NCI-H524 treated with DMSO at 0.1 percent for 48 hours (cell line): ENCODE measurements around the gene CDC42BPB.
"Not testable (repeated sequence)": the region's sequence is repeated elsewhere in the genome, so short reads cannot be mapped to it uniquely, and the experiment has no call there.

ENCODE experiments used
- DNase-seq: peaks from one replicate; lab custom pipeline; 2025; lab: John Stamatoyannopoulos, UW

CDC42BPB gene

DNA sequence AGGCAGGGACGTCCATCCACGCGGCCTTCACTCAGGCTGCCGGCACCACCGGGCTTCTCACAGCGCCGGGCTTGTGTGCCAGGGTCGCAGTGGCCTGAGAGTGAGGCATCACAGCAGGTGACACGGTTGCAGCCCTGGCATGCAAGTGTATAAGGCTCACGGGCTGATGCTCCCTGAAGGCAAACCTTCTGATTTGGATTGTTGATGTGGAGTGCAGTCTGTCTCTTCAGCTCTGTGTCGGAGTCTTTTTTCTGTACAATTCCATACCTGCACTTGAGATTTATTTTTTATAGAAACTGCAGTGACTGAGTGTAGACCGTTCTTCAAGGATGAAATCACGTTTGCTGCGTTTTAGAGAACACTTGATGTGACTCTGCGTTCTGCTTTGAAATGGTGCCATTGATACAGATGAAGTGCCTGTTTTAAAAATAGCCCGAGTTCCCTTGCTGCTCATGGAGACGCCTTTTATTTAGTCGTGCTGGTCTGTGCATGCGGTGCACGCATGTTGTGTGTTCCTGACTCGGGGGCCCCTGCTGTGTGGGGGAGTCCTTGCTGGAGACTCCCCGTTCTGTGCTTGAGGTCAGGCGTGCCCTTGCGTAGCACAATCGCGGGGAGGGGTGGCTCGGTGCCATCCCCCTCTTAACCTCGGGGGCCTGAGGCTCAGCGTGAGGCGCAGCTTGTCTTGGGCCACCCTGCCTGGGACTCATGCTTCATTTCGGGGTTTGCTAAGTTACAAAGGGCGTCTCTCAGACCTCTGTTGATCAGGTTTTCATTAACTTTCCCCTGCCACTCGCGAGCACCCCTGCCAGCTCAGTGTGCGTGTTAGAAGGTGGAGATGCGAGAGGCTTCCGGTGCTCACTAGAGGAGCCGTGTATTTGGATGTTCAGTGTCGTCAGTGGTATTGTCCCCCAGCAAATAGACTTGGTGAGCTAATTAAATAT lies 156.4 kb downstream of the CDC42BPB start:
- DNase-seq: no peak

DNA sequence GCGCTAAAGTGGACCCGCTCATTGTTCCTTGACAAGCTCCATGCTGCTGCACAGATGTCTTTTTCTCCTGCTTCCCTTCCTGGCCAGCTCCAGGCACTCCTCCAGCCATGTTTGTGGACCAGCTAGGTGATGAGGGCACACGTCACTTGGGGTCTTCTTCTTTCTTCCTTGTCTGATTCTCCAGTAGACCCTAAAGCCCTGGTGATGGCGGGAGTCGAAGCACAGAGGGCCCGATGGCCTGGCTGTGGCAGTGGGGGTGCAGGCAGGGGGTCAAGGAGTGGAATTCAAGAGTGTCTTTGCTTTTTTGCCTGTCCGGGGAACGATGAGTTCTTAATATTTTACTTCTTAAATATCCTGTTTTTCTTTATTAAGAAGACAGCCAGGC lies 157.8 kb downstream of the CDC42BPB start:
- no peak for DNase-seq

- DNase-seq: no peak
Observed at GRCh38 chr14:102898776-102899515, 158.4 kb downstream of the CDC42BPB start.

GRCh38 chr14:102898298-102898697 lies 159.1 kb downstream of the CDC42BPB start:
- DNase-seq: no peak

DNA sequence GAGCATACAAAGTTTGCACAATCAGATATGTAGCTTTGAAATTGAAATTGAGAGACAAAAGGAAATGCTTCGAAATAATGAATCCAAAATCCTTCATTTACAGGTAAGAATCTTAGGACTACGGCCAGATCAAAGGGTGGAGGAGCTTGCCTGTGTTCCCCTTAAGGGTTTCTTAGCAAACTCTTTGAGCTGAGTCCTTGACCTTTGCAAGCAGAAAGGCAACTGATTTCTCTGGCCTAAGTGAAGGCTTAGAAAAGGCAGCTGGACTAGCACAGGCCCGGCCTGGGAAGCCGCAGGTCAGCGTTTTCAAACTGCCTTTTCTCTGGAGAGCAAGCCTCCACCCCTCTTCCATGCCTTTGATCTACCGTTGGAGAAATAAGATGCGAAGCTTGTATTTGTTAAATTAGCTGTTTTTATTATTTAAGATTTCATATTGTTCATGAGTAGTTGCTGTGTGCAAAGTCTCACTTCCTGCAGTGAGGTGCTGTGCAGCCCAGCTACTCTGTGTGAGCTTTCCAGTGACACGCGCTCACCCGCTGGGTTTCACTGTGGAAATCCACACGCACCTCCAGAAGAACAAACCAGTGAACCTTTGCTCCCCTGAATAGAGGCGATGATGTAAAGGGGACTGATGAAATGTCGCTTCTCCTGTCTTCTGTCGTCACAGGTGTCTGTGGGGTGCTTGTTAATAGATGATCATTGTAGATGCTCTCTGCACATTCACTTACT lies 159.9 kb downstream of the CDC42BPB start:
- no peak for DNase-seq

- DNase-seq: not testable (repeated sequence)
Observed at GRCh38 chr14:102896735-102897134, 160.6 kb downstream of the CDC42BPB start.

- no peak for DNase-seq
Observed at GRCh38 chr14:102893452-102893851, 163.9 kb downstream of the CDC42BPB start.

DNA sequence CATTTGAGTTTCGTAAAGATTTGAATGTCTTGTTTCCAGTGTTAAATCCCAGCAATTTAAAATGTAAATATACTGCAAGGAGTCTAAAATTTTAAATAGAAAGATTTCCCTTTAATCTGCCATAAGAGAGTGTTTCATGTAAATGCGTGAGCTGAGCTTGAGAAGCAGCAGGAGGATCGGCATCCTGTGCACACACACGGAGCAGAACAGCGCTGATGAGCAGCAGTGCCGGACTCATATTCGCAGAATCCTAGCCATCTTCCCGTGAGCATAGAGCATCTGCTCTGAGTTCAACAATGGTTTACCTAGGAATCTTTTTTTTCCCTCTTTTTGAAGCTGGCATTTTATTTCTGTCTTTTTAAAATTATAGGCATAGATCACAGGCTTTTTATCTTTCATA lies 164.7 kb downstream of the CDC42BPB start:
- DNase-seq: no peak

DNA sequence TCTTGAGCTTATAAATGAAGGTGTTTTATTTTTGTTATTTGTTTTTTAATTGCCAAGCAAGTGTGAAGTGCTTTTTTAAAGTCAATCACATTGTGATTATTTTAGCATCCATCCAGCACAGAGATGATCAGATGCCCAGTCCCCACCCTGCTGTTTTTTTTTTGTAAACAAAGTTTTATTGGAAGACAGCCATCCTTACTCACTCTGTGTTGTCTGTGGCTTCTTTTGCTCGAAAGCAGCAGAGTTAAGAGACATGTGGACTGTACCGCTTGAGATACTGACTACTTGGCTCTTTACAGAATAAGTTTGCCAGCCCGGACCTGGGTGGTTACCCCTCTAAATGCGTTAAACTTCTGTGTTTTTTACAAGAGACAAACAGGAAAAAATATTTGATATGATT lies 165.8 kb downstream of the CDC42BPB start:
- no peak for DNase-seq

- DNase-seq: no peak
Observed at GRCh38 chr14:102891111-102891510, 166.2 kb downstream of the CDC42BPB start.

GRCh38 chr14:102889615-102890014 lies 167.7 kb downstream of the CDC42BPB start:
- DNase-seq: no peak

GRCh38 chr14:102888748-102889147 lies 168.6 kb downstream of the CDC42BPB start:
- no peak for DNase-seq

DNA sequence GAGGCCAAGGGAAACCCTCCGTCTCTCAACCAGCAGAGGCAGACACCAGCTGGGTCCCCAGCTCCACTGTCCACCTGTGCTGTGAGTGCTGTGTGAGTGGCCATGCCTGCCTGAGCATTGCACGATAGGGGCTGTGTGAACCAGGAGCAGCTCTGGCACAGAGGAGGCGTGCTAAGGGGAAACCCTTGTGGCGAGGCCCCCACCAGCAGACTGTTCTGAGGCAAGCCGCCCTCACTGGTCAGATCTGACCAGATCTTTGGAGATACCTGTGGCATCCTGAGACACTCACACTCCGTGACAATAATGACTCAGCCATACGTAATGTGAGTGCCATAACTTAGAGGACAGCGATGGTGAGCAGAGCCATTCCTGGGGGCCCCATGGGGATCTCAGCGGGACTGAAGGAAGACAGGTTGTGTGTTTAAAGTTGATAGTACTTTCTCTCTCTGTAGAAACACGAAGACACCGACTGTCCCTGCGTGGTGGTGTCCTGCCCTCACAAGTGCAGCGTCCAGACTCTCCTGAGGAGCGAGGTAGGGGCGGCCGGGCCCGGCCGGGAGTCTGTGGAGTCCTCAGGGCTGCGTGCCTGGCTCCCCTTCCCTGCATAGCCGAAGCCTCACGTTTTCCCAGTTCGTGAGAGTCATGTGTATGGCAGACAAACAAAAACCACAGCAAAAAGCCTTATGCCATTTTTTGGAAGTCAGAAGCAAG lies 171.5 kb downstream of the CDC42BPB start:
- no peak for DNase-seq

GRCh38 chr14:102883554-102883953 lies 173.8 kb downstream of the CDC42BPB start:
- no peak for DNase-seq

GRCh38 chr14:102883089-102883541 lies 174.2 kb downstream of the CDC42BPB start:
- DNase-seq: no peak
